ENCODE results near the gene NCF2. TPM values are rescaled to one million over a fixed set of nuclear protein-coding genes. Genes with fewer than 3 reads are reported as not detected.
A peak's percentile ranks its signal among the peaks of the same experiment; 100 is the strongest.

Gene NCF2, protein sequence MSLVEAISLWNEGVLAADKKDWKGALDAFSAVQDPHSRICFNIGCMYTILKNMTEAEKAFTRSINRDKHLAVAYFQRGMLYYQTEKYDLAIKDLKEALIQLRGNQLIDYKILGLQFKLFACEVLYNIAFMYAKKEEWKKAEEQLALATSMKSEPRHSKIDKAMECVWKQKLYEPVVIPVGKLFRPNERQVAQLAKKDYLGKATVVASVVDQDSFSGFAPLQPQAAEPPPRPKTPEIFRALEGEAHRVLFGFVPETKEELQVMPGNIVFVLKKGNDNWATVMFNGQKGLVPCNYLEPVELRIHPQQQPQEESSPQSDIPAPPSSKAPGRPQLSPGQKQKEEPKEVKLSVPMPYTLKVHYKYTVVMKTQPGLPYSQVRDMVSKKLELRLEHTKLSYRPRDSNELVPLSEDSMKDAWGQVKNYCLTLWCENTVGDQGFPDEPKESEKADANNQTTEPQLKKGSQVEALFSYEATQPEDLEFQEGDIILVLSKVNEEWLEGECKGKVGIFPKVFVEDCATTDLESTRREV
- polyA plus RNA-seq (2013, experiment 1 of 2), result not detected
- not detected for polyA plus RNA-seq (2013, experiment 2 of 2)

GRCh38 chr1:183590244-183591191 is at the start of gene NCF2:
NCF2 (minus strand) TSS chr1:183590459; CDS start chr1:183590329, 130 bp downstream.
- Histone ChIP-seq H3K9ac (ENCODE audit: low read depth, low read length) (no peak within 1 kb of the TSS), H3K4me3 (ENCODE audit: low read length) (no peak within 1 kb of the TSS), H3K36me3 (ENCODE audit: insufficient read depth, low read length) (no peaks in the 10 kb centered on the region), H3K27ac (ENCODE audit: low read depth, low read length) (no peak within 1 kb of the TSS), H3K4me1 (ENCODE audit: insufficient read depth, low read length) (peaks cover 5% of the 10 kb centered on the region), H3K27me3 (ENCODE audit: insufficient read depth, low read length) (no peaks in the 10 kb centered on the region), H3K9me3 (ENCODE audit: insufficient read depth, low read depth, low read length) (no peaks in the 10 kb centered on the region)
- 91% methylated on average over 6 of the region's 6 CpGs for WGBS

- H3K9ac ChIP-seq (ENCODE audit: low read depth, low read length), result no peak overlapping the region
- H3K27me3 ChIP-seq (ENCODE audit: insufficient read depth, low read length), result peaks cover 23% of the 10 kb centered on the region
- H3K4me1 ChIP-seq (ENCODE audit: insufficient read depth, low read length), result peaks cover 10% of the 10 kb centered on the region; the same call in 1 of the 2 replicates
- H3K36me3 ChIP-seq (ENCODE audit: insufficient read depth, low read length), result no peaks in the 10 kb centered on the region
- no peak overlapping the region for H3K4me3 ChIP-seq (ENCODE audit: low read length)
- no peaks in the 10 kb centered on the region for H3K9me3 ChIP-seq (ENCODE audit: insufficient read depth, low read depth, low read length)
- 83% methylated on average over 5 of the region's 7 CpGs for WGBS
- no peak overlapping the region for H3K27ac ChIP-seq (ENCODE audit: low read depth, low read length)
These were observed 48.6 kb upstream of the NCF2 start for GRCh38 chr1:183638649-183639387.

- no peaks in the 10 kb centered on the region for H3K9me3 ChIP-seq (ENCODE audit: insufficient read depth, low read depth, low read length)
- peaks cover 30% of the 10 kb centered on the region for H3K4me1 ChIP-seq (ENCODE audit: insufficient read depth, low read length)
- no peaks in the 10 kb centered on the region; the same call in 1 of the 2 replicates for H3K36me3 ChIP-seq (ENCODE audit: insufficient read depth, low read length)
- no peak overlapping the region for H3K9ac ChIP-seq (ENCODE audit: low read depth, low read length)
- WGBS, result 80% methylated on average over 5 of the region's 5 CpGs
- peak overlapping the region; percentile 75 for H3K4me3 ChIP-seq (ENCODE audit: low read length)
- H3K27me3 ChIP-seq (ENCODE audit: insufficient read depth, low read length), result peaks cover 23% of the 10 kb centered on the region
- H3K27ac ChIP-seq (ENCODE audit: low read depth, low read length), result no peak overlapping the region
These were observed 46.5 kb upstream of the NCF2 start for GRCh38 chr1:183636783-183637182.

GRCh38 chr1:183636334-183636682 is 46.0 kb upstream of the NCF2 start:
- Histone ChIP-seq H3K36me3 (ENCODE audit: insufficient read depth, low read length) (no peaks in the 10 kb centered on the region; the same call in 1 of the 2 replicates), H3K4me1 (ENCODE audit: insufficient read depth, low read length) (peaks cover 32% of the 10 kb centered on the region), H3K4me3 (ENCODE audit: low read length) (peak overlapping the region; percentile 75), H3K9ac (ENCODE audit: low read depth, low read length) (no peak overlapping the region), H3K27me3 (ENCODE audit: insufficient read depth, low read length) (peaks cover 23% of the 10 kb centered on the region), H3K27ac (ENCODE audit: low read depth, low read length) (no peak overlapping the region; the same call in 1 of the 2 replicates), H3K9me3 (ENCODE audit: insufficient read depth, low read depth, low read length) (no peaks in the 10 kb centered on the region)
- WGBS, result 6% methylated on average over 15 of the region's 15 CpGs

GRCh38 chr1:183635606-183636333 is 45.5 kb upstream of the NCF2 start, which contains the start of gene ARPC5:
ARPC5 (minus strand) TSS chr1:183635783; CDS start chr1:183635659, 124 bp downstream.
- under 1% methylated on average over 65 of the region's 65 CpGs for WGBS

DNA sequence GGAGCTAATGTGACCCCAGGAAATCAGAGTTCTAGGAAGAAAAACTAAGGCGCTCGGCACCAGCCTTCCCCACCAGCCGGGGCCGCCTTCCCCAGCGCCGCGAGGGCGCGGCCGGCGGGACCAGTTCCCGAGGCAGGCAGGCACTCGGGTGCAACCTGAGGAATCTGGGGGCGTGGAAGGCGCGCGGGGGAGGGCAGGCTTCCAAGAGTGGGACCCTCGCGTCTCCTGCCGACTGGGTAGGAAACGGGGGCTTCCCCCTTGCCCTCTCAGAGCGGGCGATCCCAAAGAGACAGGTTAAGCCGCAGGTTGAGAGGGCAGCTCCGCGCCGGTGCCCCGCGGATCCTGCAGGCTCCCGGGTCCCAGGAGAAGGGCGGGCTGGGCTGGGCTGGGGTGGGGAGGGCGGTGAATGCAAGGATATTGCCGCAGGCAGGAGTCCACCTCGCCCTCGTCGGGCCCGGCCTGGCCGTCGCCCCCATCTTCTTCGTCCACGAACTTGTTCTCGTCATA is 44.9 kb upstream of the NCF2 start:
- Histone ChIP-seq H3K4me1 (ENCODE audit: insufficient read depth, low read length) (peaks cover 32% of the 10 kb centered on the region), H3K27ac (ENCODE audit: low read depth, low read length) (peak overlapping the region; percentile 87), H3K4me3 (ENCODE audit: low read length) (peak overlapping the region; percentile 75), H3K9me3 (ENCODE audit: insufficient read depth, low read depth, low read length) (no peaks in the 10 kb centered on the region), H3K27me3 (ENCODE audit: insufficient read depth, low read length) (peaks cover 23% of the 10 kb centered on the region), H3K36me3 (ENCODE audit: insufficient read depth, low read length) (peaks cover 10% of the 10 kb centered on the region), H3K9ac (ENCODE audit: low read depth, low read length) (peak overlapping the region; percentile 82)
- WGBS, result under 1% methylated on average over 42 of the region's 42 CpGs

More at GRCh38 chr1:183635606-183636333, 45.5 kb upstream of the NCF2 start, which contains the start of gene ARPC5:
- Histone ChIP-seq H3K4me3 (ENCODE audit: low read length) (peak within 1 kb of the TSS; percentile 75), H3K4me1 (ENCODE audit: insufficient read depth, low read length) (peaks cover 32% of the 10 kb centered on the region), H3K9me3 (ENCODE audit: insufficient read depth, low read depth, low read length) (no peaks in the 10 kb centered on the region), H3K27ac (ENCODE audit: low read depth, low read length) (peak within 1 kb of the TSS; percentile 87), H3K9ac (ENCODE audit: low read depth, low read length) (peak within 1 kb of the TSS; percentile 82), H3K27me3 (ENCODE audit: insufficient read depth, low read length) (peaks cover 23% of the 10 kb centered on the region), H3K36me3 (ENCODE audit: insufficient read depth, low read length) (peaks cover 3% of the 10 kb centered on the region)

GRCh38 chr1:183634429-183635065 is 44.3 kb upstream of the NCF2 start:
- Histone ChIP-seq H3K27me3 (ENCODE audit: insufficient read depth, low read length) (peaks cover 23% of the 10 kb centered on the region), H3K9me3 (ENCODE audit: insufficient read depth, low read depth, low read length) (no peaks in the 10 kb centered on the region), H3K4me3 (ENCODE audit: low read length) (peak overlapping the region; percentile 75), H3K9ac (ENCODE audit: low read depth, low read length) (peak overlapping the region; percentile 82), H3K36me3 (ENCODE audit: insufficient read depth, low read length) (peaks cover 16% of the 10 kb centered on the region), H3K27ac (ENCODE audit: low read depth, low read length) (peak overlapping the region; percentile 87), H3K4me1 (ENCODE audit: insufficient read depth, low read length) (peaks cover 32% of the 10 kb centered on the region)
- WGBS, result 1% methylated on average over 5 of the region's 10 CpGs

DNA sequence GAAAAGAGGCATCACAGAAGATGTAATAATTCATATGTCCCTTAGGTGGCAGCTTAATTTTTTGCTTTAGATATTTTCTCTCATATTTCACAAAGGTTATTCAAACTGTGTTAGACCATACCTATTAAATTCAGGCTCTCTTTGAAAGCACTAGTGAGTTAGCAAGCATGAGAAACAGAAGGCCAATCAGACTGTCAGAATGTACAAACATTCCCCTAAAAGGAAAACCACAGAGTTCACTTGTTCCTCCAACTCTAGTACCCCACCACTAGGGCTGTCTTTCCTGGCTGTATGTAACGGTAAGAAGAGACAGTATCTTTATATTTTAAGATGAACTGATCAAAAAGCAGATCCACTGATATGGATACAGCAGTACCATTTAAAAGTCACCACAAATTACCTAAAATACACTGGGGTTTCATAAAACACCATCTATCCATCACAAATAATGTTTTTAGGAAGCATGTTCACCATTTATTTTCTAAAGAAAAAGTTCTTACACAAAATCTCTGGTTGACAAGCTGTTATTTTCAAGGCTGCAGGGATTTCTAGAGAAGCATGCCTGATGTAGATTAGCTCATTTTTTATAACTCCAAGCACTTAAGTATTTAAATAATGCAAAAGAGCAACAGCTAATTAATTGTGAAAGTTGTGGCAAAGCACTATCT is 43.6 kb upstream of the NCF2 start:
- Histone ChIP-seq H3K4me1 (ENCODE audit: insufficient read depth, low read length) (peaks cover 32% of the 10 kb centered on the region), H3K9me3 (ENCODE audit: insufficient read depth, low read depth, low read length) (no peaks in the 10 kb centered on the region), H3K27ac (ENCODE audit: low read depth, low read length) (peak overlapping the region; percentile 82), H3K27me3 (ENCODE audit: insufficient read depth, low read length) (peaks cover 23% of the 10 kb centered on the region), H3K9ac (ENCODE audit: low read depth, low read length) (peak overlapping the region; percentile 82; the same call in 1 of the 2 replicates), H3K4me3 (ENCODE audit: low read length) (peak overlapping the region; percentile 75), H3K36me3 (ENCODE audit: insufficient read depth, low read length) (peaks cover 23% of the 10 kb centered on the region)
- WGBS, result no CpG with 5 or more reads among the region's 1 CpG

DNA sequence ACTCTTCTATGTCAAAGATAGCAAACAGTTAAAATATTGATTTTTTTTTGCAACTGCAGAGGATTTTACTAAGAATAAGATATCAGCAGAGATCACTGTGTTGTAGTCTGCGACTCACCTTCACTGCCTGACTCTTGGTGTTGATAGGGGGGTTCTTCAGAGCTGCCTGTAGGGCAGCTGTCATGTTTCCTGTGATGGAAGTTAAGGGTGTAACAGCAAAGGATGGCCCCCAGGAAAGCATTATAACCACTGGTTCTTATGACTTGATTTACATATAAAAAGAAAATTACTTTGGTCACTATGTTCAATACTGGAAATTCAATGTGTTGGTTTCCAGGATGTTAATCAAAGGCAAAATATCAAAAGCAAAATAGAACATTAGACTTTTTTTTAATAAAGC is 42.7 kb upstream of the NCF2 start:
- 57% methylated on average over 1 of the region's 1 CpG for WGBS
- Histone ChIP-seq H3K27ac (ENCODE audit: low read depth, low read length) (peak overlapping the region; percentile 82), H3K4me1 (ENCODE audit: insufficient read depth, low read length) (peaks cover 32% of the 10 kb centered on the region), H3K9ac (ENCODE audit: low read depth, low read length) (peak overlapping the region; percentile 68; the same call in 1 of the 2 replicates), H3K4me3 (ENCODE audit: low read length) (peak overlapping the region; percentile 75), H3K27me3 (ENCODE audit: insufficient read depth, low read length) (peaks cover 18% of the 10 kb centered on the region), H3K9me3 (ENCODE audit: insufficient read depth, low read depth, low read length) (no peaks in the 10 kb centered on the region), H3K36me3 (ENCODE audit: insufficient read depth, low read length) (peaks cover 31% of the 10 kb centered on the region)
